ENCODE data around the gene TDRD12. TPM values are rescaled to one million over a fixed set of nuclear protein-coding genes. Genes with fewer than 3 reads are reported as not detected.
"Not testable (repeated sequence)": the region's sequence is repeated elsewhere in the genome, so short reads cannot be mapped to it uniquely, and the experiment has no call there.

Gene TDRD12
- total and polyA plus RNA-seq, 2 experiments from 2014 or later: 0.68 to 2.8 TPM

DNA sequence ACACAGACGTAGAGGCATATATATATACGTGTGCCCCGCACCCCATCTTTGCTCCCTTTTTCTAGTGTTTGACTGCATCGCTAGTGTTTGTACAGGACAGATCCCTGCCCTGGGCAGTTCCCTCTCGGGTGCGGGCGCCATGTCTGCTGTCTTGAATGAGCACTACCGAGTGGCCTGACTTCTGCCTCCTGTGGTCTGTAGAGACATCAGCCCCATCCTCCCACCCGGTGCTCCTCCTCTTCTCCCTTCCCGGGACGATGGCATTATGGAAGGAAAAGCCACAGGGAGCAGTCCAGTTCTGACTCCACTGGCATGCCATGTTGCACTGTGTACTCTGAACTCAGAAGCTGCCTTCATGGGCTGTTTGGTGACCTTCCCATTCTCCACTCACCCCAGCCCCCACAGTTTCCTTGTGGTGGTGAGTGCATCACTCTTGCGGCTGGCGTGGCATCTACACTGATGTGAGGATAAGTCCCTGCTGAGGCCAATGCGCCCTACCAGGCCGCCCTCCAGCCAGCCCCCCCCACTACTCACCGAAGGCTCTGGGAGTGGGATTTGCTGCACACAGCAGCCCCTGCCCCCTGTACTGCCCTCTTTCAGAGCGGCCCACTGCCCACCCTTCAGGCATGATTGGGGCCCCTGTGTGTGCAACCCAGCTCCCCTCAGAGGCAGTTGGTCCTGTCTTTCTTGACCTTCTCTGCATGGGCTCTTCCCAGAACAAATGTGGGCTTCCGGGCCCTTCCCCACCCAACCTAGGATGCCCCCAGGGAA lies 25.2 kb downstream of the TDRD12 start:
- Histone ChIP-seq H3K79me2 (replicated peaks; ENCODE audit: insufficient read depth) (no peaks in the 10 kb centered on the region), H3K9me2 (ENCODE audit: insufficient read depth) (no peaks in the 10 kb centered on the region), H3K4me3 (no peak overlapping the region), H3K27me3 (ENCODE audit: insufficient read depth) (no peaks in the 10 kb centered on the region), H3K4me2 (no peak overlapping the region), H3K36me3 (ENCODE audit: insufficient read depth) (no peaks in the 10 kb centered on the region), H2AFZ (no peak overlapping the region), H3F3A (replicated peaks; ENCODE audit: low read depth) (no peaks in the 10 kb centered on the region), H3K27ac (ENCODE audit: low read depth) (no peak overlapping the region), H4K20me1 (replicated peaks; ENCODE audit: insufficient read depth) (no peaks in the 10 kb centered on the region), H3K4me1 (ENCODE audit: insufficient read depth) (no peaks in the 10 kb centered on the region)
- H3K36me3 Mint-ChIP-seq (ENCODE audit: low read depth): no peaks in the 10 kb centered on the region
- H3K27me3 Mint-ChIP-seq (ENCODE audit: insufficient read depth, low read depth, poor library complexity): peaks cover 9% of the 10 kb centered on the region
- DNase-seq (ENCODE audit: low spot score) (no peak), ATAC-seq (no peak)
- H3K9me3 Mint-ChIP-seq: no peaks in the 10 kb centered on the region
- TF ChIP-seq CREB1 (CRISPR knock-in tag; IDR thresholded peaks at IDR 0.05; ENCODE audit: low read depth) (no peak), ZNF331 (CRISPR knock-in tag; IDR thresholded peaks at IDR 0.05; ENCODE audit: low read depth) (no peak)
- TF ChIP-seq, protein P1, sequence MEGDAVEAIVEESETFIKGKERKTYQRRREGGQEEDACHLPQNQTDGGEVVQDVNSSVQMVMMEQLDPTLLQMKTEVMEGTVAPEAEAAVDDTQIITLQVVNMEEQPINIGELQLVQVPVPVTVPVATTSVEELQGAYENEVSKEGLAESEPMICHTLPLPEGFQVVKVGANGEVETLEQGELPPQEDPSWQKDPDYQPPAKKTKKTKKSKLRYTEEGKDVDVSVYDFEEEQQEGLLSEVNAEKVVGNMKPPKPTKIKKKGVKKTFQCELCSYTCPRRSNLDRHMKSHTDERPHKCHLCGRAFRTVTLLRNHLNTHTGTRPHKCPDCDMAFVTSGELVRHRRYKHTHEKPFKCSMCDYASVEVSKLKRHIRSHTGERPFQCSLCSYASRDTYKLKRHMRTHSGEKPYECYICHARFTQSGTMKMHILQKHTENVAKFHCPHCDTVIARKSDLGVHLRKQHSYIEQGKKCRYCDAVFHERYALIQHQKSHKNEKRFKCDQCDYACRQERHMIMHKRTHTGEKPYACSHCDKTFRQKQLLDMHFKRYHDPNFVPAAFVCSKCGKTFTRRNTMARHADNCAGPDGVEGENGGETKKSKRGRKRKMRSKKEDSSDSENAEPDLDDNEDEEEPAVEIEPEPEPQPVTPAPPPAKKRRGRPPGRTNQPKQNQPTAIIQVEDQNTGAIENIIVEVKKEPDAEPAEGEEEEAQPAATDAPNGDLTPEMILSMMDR (conservative IDR thresholded peaks at IDR 0.05; ENCODE audit: low read depth in 2 of 2): no peak
- H3K4me3 Mint-ChIP-seq: no peak overlapping the region
- H3K4me1 Mint-ChIP-seq: peaks cover 2% of the 10 kb centered on the region; the same call in 2 of the 3 replicates
- no peak overlapping the region for H3K27ac Mint-ChIP-seq

DNA sequence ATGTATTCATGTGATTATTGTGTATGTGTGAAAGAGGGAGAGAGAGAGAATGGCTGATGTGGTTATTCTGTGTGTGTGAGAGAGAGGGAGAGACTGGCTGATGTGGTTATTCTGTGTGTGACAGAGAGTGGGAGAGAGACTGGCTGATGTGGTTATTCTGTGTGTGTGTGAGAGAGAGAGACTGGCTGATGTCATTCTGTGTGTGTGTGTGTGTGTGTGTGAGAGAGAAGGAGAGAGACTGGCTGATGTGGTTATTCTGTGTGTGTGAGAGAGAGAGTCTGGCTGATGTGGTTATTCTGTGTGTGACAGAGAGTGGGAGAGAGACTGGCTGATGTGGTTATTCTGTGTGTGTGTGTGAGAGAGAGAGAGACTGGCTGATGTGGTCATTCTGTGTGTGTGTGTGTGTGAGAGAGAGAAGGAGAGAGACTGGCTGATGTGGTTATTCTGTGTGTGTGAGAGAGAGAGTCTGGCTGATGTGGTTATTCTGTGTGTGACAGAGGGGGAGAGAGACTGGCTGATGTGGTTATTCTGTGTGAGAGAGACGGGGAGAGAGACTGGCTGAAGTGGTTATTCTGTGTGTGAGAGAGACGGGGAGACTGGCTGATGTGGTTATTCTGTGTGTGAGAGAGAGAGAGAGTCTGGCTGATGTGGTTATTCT lies 26.2 kb downstream of the TDRD12 start:
- H3K9me3 Mint-ChIP-seq; H3K4me3 ChIP-seq; H3K27me3 Mint-ChIP-seq (ENCODE audit: insufficient read depth, low read depth, poor library complexity); ATAC-seq; H3F3A ChIP-seq (replicated peaks; ENCODE audit: low read depth); H3K27ac ChIP-seq (ENCODE audit: low read depth); H3K79me2 ChIP-seq (replicated peaks; ENCODE audit: insufficient read depth); H3K9me2 ChIP-seq (ENCODE audit: insufficient read depth); H4K20me1 ChIP-seq (replicated peaks; ENCODE audit: insufficient read depth); H2AFZ ChIP-seq; H3K27me3 ChIP-seq (ENCODE audit: insufficient read depth); H3K27ac Mint-ChIP-seq; H3K4me1 Mint-ChIP-seq; H3K4me1 ChIP-seq (ENCODE audit: insufficient read depth); DNase-seq (ENCODE audit: low spot score); H3K36me3 ChIP-seq (ENCODE audit: insufficient read depth); H3K4me3 Mint-ChIP-seq; H3K36me3 Mint-ChIP-seq (ENCODE audit: low read depth); H3K4me2 ChIP-seq: not testable (repeated sequence)

DNA sequence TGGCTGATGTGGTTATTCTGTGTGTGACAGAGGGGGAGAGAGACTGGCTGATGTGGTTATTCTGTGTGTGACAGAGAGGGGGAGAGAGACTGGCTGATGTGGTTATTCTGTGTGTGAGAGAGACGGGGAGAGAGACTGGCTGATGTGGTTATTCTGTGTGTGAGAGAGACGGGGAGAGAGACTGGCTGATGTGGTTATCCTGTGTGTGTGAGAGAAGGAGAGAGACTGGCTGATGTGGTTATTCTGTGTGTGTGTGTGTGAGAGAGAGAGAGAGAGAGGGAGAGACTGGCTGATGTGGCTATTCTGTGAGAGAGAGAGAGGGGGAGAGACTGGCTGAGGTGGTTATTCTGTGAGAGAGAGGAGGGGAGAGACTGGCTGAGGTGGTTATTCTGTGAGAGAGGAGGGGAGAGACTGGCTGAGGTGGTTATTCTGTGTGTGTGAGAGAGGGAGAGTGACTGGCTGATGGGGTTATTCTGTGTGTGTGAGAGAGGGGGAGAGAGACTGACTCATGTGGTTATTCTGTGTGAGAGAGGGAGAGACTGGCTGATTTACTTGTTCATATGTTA lies 27.1 kb downstream of the TDRD12 start:
- H3K36me3 Mint-ChIP-seq (ENCODE audit: low read depth); H3K27me3 ChIP-seq (ENCODE audit: insufficient read depth); ATAC-seq; H3K4me2 ChIP-seq; DNase-seq (ENCODE audit: low spot score); H3K36me3 ChIP-seq (ENCODE audit: insufficient read depth); H3K27ac ChIP-seq (ENCODE audit: low read depth); H2AFZ ChIP-seq; H3K27me3 Mint-ChIP-seq (ENCODE audit: insufficient read depth, low read depth, poor library complexity); H3K9me3 Mint-ChIP-seq; H3K9me2 ChIP-seq (ENCODE audit: insufficient read depth); H3K4me3 ChIP-seq; H3K4me1 ChIP-seq (ENCODE audit: insufficient read depth); H3K79me2 ChIP-seq (replicated peaks; ENCODE audit: insufficient read depth); H3K27ac Mint-ChIP-seq; H3K4me1 Mint-ChIP-seq; H3F3A ChIP-seq (replicated peaks; ENCODE audit: low read depth); H4K20me1 ChIP-seq (replicated peaks; ENCODE audit: insufficient read depth); H3K4me3 Mint-ChIP-seq: not testable (repeated sequence)
